Measurements from ENCODE around the gene NOG.

NOG gene

GRCh38 chr17:56638591-56639051 lies 45.1 kb downstream of the NOG start:
- DNase-seq = no peak

- no peak for DNase-seq
Measured at GRCh38 chr17:56639517-56639916, 46.0 kb downstream of the NOG start.

DNA sequence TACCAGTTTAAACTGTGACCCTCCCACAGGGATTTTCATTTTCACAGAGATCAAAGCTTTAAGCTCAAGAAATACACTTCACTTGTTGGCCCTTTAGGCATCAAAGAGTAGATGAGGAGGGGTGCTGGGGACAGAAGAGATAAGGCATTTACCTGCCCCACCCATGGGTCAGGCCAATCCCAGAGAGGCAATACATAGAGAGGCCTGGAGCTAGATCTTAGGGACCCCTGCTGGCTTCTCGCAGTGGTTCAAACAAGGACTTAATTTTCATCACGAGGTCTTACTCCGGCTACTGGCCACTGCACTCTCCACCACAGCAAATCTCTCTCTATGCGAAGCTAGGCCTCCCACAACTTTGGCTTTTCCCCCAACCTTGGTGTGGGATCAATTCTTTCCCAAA lies 46.6 kb downstream of the NOG start:
- DNase-seq = no peak

DNA sequence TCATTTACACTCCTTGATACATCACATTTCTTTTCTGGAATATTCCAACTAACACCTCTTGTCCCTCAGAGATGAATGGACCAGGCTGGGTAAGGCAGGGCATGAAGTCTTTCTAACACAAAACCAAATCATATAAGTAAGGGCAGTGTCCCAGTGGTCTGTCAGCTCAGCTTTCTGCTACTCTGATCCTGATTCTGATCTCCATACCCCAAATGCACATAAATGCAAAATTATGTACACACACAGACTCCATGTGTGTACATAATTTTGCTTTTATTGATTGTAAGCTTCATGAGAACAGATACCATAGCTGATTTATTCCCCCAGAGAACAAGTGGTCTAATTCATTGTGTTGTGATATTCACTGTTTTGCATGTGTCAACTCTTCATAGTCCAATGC lies 47.9 kb downstream of the NOG start:
- no peak for DNase-seq

DNA sequence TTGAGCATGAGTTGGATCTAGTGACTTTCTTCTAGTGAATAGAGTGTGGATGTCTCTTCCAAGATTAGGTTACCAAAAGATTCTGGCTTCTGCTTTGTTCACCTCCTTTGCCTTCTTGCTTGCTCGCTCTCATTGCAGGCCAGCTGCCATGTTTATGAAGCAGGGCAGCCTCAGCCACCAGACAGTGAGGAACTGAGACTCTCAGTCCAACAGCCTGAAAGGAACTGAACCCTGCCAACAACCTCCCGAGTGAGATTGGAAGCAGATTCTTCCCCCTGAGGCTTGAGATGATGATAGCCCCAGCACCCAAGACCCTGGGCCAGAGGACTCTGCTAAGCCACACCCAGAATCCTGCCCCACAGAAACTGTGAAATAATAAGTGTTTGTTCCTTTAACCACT lies 48.4 kb downstream of the NOG start:
- DNase-seq = no peak

- DNase-seq = no peak
Measured at GRCh38 chr17:56642424-56642823, 48.9 kb downstream of the NOG start.
